GM23248 (cell line): ENCODE results near the gene IRS1. TPM values are rescaled to one million over a fixed set of nuclear protein-coding genes. Genes with fewer than 3 reads are reported as not detected.

Source experiments
- DNase-seq: peaks from one replicate; pipeline ENCODE4 v3.0.0-alpha.2; 2015
- H2AFZ ChIP-seq: fragments of 200-600 bp; sonication (generic); 2 replicates; pipeline ENCODE4 v1.6.1; 2016; ENCODE audit warnings: antibody characterized with exemption
- H3F3A ChIP-seq: fragments of 200-600 bp; sonication (generic); 2 replicates; pipeline ENCODE4 v1.6.1; 2016; ENCODE audit warnings: mild to moderate bottlenecking, antibody characterized with exemption, mixed run types; ENCODE audit not compliant: insufficient read depth
- H3K27ac ChIP-seq: fragments of 200-600 bp; sonication (generic); 2 replicates; pipeline ENCODE4 v1.5.1; 2016; ENCODE audit warnings: mild to moderate bottlenecking
- H3K27me3 ChIP-seq: fragments of 200-600 bp; sonication (generic); replicated peaks from 2 replicates; pipeline ENCODE4 v1.6.1; 2016; ENCODE audit warnings: mild to moderate bottlenecking; ENCODE audit not compliant: insufficient read depth
- H3K36me3 ChIP-seq: fragments of 200-600 bp; sonication (generic); 2 replicates; pipeline ENCODE4 v1.6.1; 2016; ENCODE audit warnings: low read depth, mild to moderate bottlenecking
- H3K4me1 ChIP-seq: fragments of 200-600 bp; sonication (generic); 2 replicates; pipeline ENCODE4 v1.6.1; 2016; ENCODE audit warnings: mild to moderate bottlenecking; ENCODE audit not compliant: insufficient read depth
- H3K4me2 ChIP-seq: fragments of 200-600 bp; sonication (generic); one replicate; pipeline ENCODE4 v1.6.1; 2016; ENCODE audit warnings: mild to moderate bottlenecking; ENCODE audit not compliant: unreplicated experiment
- H3K4me3 ChIP-seq: fragments of 200-600 bp; sonication (generic); 2 replicates; pipeline ENCODE4 v1.5.1; 2016; ENCODE audit warnings: mild to moderate bottlenecking
- H3K79me2 ChIP-seq: fragments of 200-600 bp; sonication (generic); 2 replicates; pipeline ENCODE4 v1.6.1; 2016; ENCODE audit warnings: mild to moderate bottlenecking; ENCODE audit not compliant: insufficient read depth
- H3K9ac ChIP-seq: fragments of 200-600 bp; sonication (generic); 2 replicates; pipeline ENCODE4 v1.6.1; 2016; ENCODE audit warnings: mild to moderate bottlenecking
- H3K9me2 ChIP-seq: fragments of 200-600 bp; sonication (generic); 2 replicates; pipeline ENCODE4 v1.6.1; 2016; ENCODE audit warnings: mixed run types, mild to moderate bottlenecking, moderate library complexity; ENCODE audit not compliant: insufficient read depth
- H3K9me3 ChIP-seq: fragments of 200-600 bp; sonication (generic); one replicate; pipeline ENCODE4 v1.6.1; 2017; ENCODE audit warnings: low read depth
- H4K20me1 ChIP-seq: fragments of 200-600 bp; sonication (generic); 2 replicates; pipeline ENCODE4 v1.6.0; 2016; ENCODE audit not compliant: insufficient read depth
- EZH2 ChIP-seq: fragments of 200-600 bp; sonication (generic); IDR thresholded peaks from 2 replicates; pipeline ENCODE4 v1.6.1; 2018; ENCODE audit warnings: antibody characterized with exemption, mild to moderate bottlenecking; ENCODE audit not compliant: insufficient read depth, poor library complexity, severe bottlenecking
- EZH2phosphoT487 ChIP-seq: fragments of 200-600 bp; sonication (generic); IDR thresholded peaks from 2 replicates; pipeline ENCODE4 v1.6.1; 2018; ENCODE audit warnings: antibody characterized with exemption, moderate library complexity, mild to moderate bottlenecking, low read depth; ENCODE audit not compliant: insufficient read depth
- WGBS, 2 experiments: methylation state at CpG; one replicate each; pipeline ENCODE4 v1.1.6; 2015 to 2017; ENCODE audit warnings: low lambda C conversion rate in 2 of 2, low coverage in 1 of 2; ENCODE audit errors: missing lambda C conversion rate in 2 of 2; 5-methylcytosine and 5-hydroxymethylcytosine counted together
- in situ Hi-C: fragments of 300-500 bp; cut with MboI; formaldehyde crosslinking; loops from 2 replicates; pipeline ENCODE4 v1.15.0; 2020
- polyA plus RNA-seq: library from polyadenylated mRNA; unstranded; fragments of >200 nt; fragmentation: Nextera tagmentation; extraction: Ambion mirVana; gene quantifications from 2 replicates; pipeline ENCODE4 v1.2.1, GENCODE V29; 2016
- total RNA-seq: library from RNA; depleted of rRNA; stranded (reverse); fragments of >200 nt; shearing (Covaris generic); gene quantifications from 2 replicates; pipeline ENCODE4 v1.2.3, GENCODE V29; 2014

The IRS1 gene
- total and polyA plus RNA-seq, 2 experiments from 2014 or later = 8.4 to 18.8 TPM

DNA sequence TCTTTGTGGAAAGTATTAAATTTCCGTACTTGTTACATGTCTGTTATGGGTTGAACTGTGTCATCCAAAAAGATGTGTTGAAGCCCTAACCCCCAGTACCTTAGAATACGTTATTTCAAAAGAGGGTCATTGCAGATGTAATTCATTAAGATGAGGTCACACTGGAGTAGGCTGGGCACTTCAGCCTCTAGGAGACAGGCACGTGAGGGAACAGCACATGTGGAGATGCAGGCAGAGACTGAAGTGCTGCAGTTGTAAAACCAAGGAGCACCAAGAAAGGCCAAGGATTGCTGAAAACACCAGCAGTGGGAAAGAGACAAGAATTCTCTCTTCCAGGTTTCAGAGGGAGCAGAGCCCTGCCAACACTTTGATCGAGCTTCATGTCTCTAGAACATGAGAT lies 31.6 kb upstream of the IRS1 start:
- Histone ChIP-seq H3K36me3 (no peaks in the 10 kb centered on the region), H3K4me3 (no peak overlapping the region), H3K4me1 (peaks cover 16% of the 10 kb centered on the region), H3K9me2 (no peaks in the 10 kb centered on the region), H3K79me2 (no peaks in the 10 kb centered on the region), H3K9me3 (no peaks in the 10 kb centered on the region), H2AFZ (no peak overlapping the region), H3K9ac (no peak overlapping the region), H3K27ac (no peak overlapping the region), H3K27me3 (no peaks in the 10 kb centered on the region), H4K20me1 (no peaks in the 10 kb centered on the region), H3F3A (peaks cover 25% of the 10 kb centered on the region), H3K4me2 (no peak overlapping the region)
- peak; percentile 15 for DNase-seq
- TF ChIP-seq EZH2 (no peak), EZH2phosphoT487 (no peak)
- 55% methylated on average over 4 of the region's 4 CpGs for WGBS, 2 experiments
- in situ Hi-C loops = no loop called here

DNA sequence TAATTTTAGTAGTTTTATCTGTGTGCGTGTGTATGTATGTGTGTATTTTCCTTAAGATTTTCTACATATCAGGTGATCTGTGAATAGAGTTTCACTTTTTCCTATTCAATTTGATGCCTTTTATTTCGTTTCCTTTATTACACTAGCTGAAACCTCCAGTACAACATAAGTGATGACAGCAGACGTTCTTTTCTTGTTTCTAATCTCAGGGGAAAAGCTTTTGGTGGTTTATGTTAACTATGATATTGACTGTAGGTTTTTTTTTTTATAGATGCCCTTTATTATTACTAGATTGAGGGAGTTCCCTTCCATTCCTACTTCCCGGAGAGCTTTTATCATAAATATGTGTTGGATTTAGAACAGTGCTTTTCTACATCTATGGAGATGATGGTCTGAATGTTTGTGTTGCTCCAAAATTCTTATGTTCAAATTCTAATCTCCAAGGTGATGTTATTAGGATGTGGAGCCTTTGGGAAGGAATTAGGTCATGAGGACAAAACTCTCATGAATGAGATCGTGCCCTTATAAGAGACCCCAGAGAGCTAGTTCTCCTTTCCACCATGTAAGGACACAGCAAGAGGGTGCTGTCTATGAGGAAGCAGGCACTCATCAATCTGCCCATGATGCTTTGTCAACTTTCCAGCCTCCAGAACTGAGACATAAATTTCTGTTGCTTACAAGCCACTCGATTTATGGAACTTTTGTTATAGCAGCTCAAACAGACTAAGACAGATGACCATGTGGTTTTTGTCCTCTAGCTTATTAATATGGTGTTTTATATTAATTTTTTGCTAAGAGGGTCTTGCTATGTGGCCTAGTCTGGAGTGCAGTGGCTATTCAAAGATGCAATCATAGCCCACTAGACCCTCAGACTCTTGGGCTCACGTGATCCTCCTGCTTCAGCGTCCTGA lies 30.4 kb upstream of the IRS1 start:
- Histone ChIP-seq H3K79me2 (no peaks in the 10 kb centered on the region), H3K4me3 (no peak overlapping the region), H3K36me3 (no peaks in the 10 kb centered on the region), H3K4me2 (no peak overlapping the region), H3K4me1 (peaks cover 16% of the 10 kb centered on the region), H3K9me3 (no peaks in the 10 kb centered on the region), H2AFZ (no peak overlapping the region), H4K20me1 (no peaks in the 10 kb centered on the region), H3K27ac (no peak overlapping the region), H3K27me3 (no peaks in the 10 kb centered on the region), H3K9ac (no peak overlapping the region), H3K9me2 (no peaks in the 10 kb centered on the region), H3F3A (peaks cover 22% of the 10 kb centered on the region)
- no peak for DNase-seq
- no peak for TF ChIP-seq EZH2
- TF ChIP-seq EZH2phosphoT487 = no peak
- in situ Hi-C loops = no loop called here
- 95 to 99% methylated on average over 8 of the region's 8 CpGs for WGBS, 2 experiments

DNA sequence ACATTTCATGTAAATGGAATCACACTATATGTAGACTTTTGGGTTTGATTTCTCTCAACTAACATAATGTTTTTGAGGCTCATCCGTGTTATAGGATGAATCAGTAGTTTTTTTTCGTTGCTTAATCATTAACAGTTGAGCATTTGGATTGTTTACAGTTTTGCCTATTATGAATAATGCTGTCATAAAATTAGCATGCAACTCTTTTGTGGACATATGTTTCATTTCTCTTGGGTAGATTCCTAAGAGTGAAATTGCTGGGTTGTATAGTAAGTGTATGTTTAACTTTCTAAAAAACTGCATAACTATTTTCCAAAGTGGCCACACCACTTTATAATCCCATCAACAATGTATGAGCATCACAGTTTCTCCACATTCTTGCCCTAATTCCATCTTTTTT lies 28.6 kb upstream of the IRS1 start:
- Histone ChIP-seq H3K36me3 (no peaks in the 10 kb centered on the region), H3K4me1 (peaks cover 16% of the 10 kb centered on the region), H3K9ac (no peak overlapping the region), H3F3A (peaks cover 22% of the 10 kb centered on the region), H3K9me3 (no peaks in the 10 kb centered on the region), H3K79me2 (no peaks in the 10 kb centered on the region), H3K27me3 (no peaks in the 10 kb centered on the region), H3K4me2 (peak overlapping the region; percentile 14), H4K20me1 (no peaks in the 10 kb centered on the region), H2AFZ (0 out of 2 replicates have a peak overlapping the region, but pooled peaks have one; percentile 3), H3K4me3 (no peak overlapping the region), H3K9me2 (no peaks in the 10 kb centered on the region), H3K27ac (peak overlapping the region; percentile 4)
- WGBS, 2 experiments = 0 to 2% methylated on average over 2 of the region's 2 CpGs
- in situ Hi-C loops = no loop called here
- no peak for TF ChIP-seq EZH2
- TF ChIP-seq EZH2phosphoT487 = no peak
- DNase-seq = peak; percentile 67

DNA sequence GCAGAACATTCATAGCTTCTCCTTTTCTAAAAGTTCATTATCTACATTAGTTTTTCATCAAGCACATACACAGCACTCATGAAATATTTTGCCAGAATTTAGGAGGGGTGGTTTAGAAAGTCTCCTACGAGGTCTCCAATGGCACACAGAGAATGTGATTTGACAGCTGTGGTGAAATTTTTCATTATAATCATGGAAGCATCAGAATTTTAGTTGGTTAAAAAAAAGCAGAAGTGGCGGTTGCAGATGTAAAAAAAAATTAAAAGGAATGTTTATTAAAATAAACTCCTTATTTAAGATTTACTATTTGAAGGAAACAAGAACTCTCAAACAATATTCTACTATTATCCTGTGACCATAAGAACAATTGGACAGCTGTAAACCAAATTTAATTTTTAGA lies 25.4 kb upstream of the IRS1 start:
- H3K9ac ChIP-seq = no peak overlapping the region
- in situ Hi-C loops = no loop called here
- no peaks in the 10 kb centered on the region for H3K36me3 ChIP-seq
- no peak overlapping the region for H3K4me3 ChIP-seq
- H3K9me3 ChIP-seq = no peaks in the 10 kb centered on the region
- H3K4me2 ChIP-seq = no peak overlapping the region
- WGBS, 2 experiments = 81 to 82% methylated on average over 2 of the region's 2 CpGs
- no peak overlapping the region for H3K27ac ChIP-seq
- H2AFZ ChIP-seq = no peak overlapping the region
- H3K9me2 ChIP-seq = no peaks in the 10 kb centered on the region
- TF ChIP-seq EZH2phosphoT487 = no peak
- no peak for TF ChIP-seq EZH2
- peaks cover 16% of the 10 kb centered on the region for H3K4me1 ChIP-seq
- H3F3A ChIP-seq = peaks cover 22% of the 10 kb centered on the region
- no peaks in the 10 kb centered on the region for H4K20me1 ChIP-seq
- H3K27me3 ChIP-seq = no peaks in the 10 kb centered on the region
- no peaks in the 10 kb centered on the region for H3K79me2 ChIP-seq
- DNase-seq = no peak
